Measurements from ENCODE around the gene SPECC1.
A peak's percentile ranks its signal among the peaks of the same experiment; 100 is the strongest.

SPECC1 gene

DNA sequence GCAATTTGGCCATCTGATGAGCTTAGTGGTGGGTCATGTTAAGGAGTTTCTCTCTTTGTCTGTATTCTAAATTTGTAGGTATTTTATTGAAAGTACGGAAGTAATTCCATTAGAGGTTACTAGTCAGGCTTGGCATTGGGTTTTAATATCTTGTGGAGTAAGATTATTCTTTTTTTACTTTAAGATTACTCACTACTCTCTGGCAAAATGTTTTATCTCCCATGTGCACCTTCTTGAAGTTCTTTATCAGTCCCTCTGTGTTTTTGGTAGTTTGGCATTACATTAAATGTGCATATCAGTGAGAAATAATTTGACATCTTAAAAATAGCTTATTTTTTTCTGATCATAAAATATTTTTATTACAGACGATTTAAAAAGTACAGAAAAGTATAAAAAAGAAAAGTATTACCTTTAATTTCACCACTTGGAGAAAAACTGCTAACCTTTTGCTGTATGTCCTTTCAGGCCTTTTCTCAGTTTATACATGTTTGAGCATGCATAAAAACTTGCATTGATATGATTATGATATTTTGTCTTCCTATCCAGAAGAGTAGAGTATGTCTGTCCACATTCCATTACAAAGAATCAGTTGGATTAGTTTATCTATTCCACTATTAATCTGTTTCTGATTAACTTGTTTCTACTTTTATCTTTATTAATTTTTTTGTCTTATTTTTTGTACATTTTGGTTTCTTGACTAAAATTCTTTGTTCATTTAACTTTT lies 198.3 kb downstream of the SPECC1 start:
- Histone ChIP-seq H4K91ac (ENCODE audit: low read length) (no peak overlapping the region), H2BK12ac (ENCODE audit: low read length in 2 of 2) (peak overlapping the region in 1 of 2 experiments; percentile 2), H3K9me3 (ENCODE audit: control insufficient read depth, low read length) (no peaks in the 10 kb centered on the region), H3K4ac (ENCODE audit: low read depth in 1 of 2, low read length in 2 of 2) (no peak overlapping the region), H3K18ac (ENCODE audit: low read depth in 1 of 2, low read length in 2 of 2) (no peak overlapping the region), H3K79me1 (replicated peaks; ENCODE audit: low read length, poor library complexity, severe bottlenecking) (peaks cover 31% of the 10 kb centered on the region), H3K36me3 (ENCODE audit: control insufficient read depth in 1 of 2, insufficient read depth in 2 of 2, low read depth in 1 of 2, low read length in 2 of 2) (peaks cover 0 to 18% of the 10 kb centered on the region in 2 experiments), H3K4me1 (ENCODE audit: control insufficient read depth, insufficient read depth, low read depth, low read length) (peaks cover 19% of the 10 kb centered on the region), H3K27ac (ENCODE audit: low read length, poor library complexity, severe bottlenecking) (peak overlapping the region; percentile 94), H4K8ac (ENCODE audit: low read length) (no peak overlapping the region), H3K9ac (ENCODE audit: low read length) (no peak overlapping the region), H2AK5ac (ENCODE audit: low read length, severe bottlenecking) (peak overlapping the region; percentile 71), H2BK120ac (ENCODE audit: low read depth, low read length) (no peak overlapping the region), H3K4me2 (ENCODE audit: low read length, poor library complexity, severe bottlenecking) (no peak overlapping the region), H3K27me3 (ENCODE audit: control insufficient read depth in 1 of 2, insufficient read depth in 1 of 2, low read length in 2 of 2) (no peaks in the 10 kb centered on the region), H2BK15ac (ENCODE audit: low read depth, poor library complexity, severe bottlenecking) (no peak overlapping the region), H2BK5ac (ENCODE audit: low read depth, low read length, poor library complexity, severe bottlenecking) (peak overlapping the region; percentile 74), H3K4me3 (ENCODE audit: insufficient read depth in 1 of 2, low read depth in 1 of 2, low read length in 2 of 2) (no peak overlapping the region), H3K23ac (ENCODE audit: low read length in 2 of 2) (no peak overlapping the region), H2AFZ (ENCODE audit: low read depth, low read length) (no peak overlapping the region), H3K14ac (ENCODE audit: low read length in 2 of 2) (no peak overlapping the region)
- no CpG with 5 or more reads among the region's 2 CpGs for WGBS
- DNase-seq, result no peak

DNA sequence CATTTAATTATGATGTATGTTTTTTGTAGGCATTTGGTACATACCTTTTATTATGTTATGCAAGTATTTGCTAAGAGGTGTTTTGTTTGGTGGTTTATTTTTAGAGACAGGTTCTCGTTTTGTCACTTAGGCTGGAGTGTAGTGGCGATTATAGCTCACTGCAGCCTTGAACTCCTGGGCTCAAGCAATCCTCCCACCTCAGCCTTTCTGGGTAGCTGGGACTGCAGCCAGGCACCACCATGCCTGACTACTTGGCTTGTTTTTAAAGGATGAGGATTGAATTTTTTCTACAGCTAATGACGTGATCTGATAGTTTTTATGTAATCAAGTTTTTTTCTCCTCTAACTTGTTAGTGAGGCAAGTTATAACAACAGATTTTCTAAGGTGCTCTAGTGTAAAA lies 199.6 kb downstream of the SPECC1 start:
- Histone ChIP-seq H3K4me1 (ENCODE audit: control insufficient read depth, insufficient read depth, low read depth, low read length) (peaks cover 19% of the 10 kb centered on the region), H3K4me2 (ENCODE audit: low read length, poor library complexity, severe bottlenecking) (no peak overlapping the region), H2BK12ac (ENCODE audit: low read length in 2 of 2) (no peak overlapping the region), H3K79me1 (replicated peaks; ENCODE audit: low read length, poor library complexity, severe bottlenecking) (peaks cover 34% of the 10 kb centered on the region), H4K8ac (ENCODE audit: low read length) (no peak overlapping the region), H2BK5ac (ENCODE audit: low read depth, low read length, poor library complexity, severe bottlenecking) (no peak overlapping the region), H3K36me3 (ENCODE audit: control insufficient read depth in 1 of 2, insufficient read depth in 2 of 2, low read depth in 1 of 2, low read length in 2 of 2) (peaks cover 0 to 18% of the 10 kb centered on the region in 2 experiments), H3K23ac (ENCODE audit: low read length in 2 of 2) (no peak overlapping the region), H4K91ac (ENCODE audit: low read length) (no peak overlapping the region), H3K4me3 (ENCODE audit: insufficient read depth in 1 of 2, low read depth in 1 of 2, low read length in 2 of 2) (no peak overlapping the region), H2BK120ac (ENCODE audit: low read depth, low read length) (no peak overlapping the region), H2AK5ac (ENCODE audit: low read length, severe bottlenecking) (no peak overlapping the region), H3K27ac (ENCODE audit: low read length, poor library complexity, severe bottlenecking) (no peak overlapping the region), H3K27me3 (ENCODE audit: control insufficient read depth in 1 of 2, insufficient read depth in 1 of 2, low read length in 2 of 2) (no peaks in the 10 kb centered on the region), H3K18ac (ENCODE audit: low read depth in 1 of 2, low read length in 2 of 2) (no peak overlapping the region), H3K14ac (ENCODE audit: low read length in 2 of 2) (no peak overlapping the region), H2AFZ (ENCODE audit: low read depth, low read length) (no peak overlapping the region), H3K9me3 (ENCODE audit: control insufficient read depth, low read length) (no peaks in the 10 kb centered on the region), H3K4ac (ENCODE audit: low read depth in 1 of 2, low read length in 2 of 2) (no peak overlapping the region), H3K9ac (ENCODE audit: low read length) (no peak overlapping the region), H2BK15ac (ENCODE audit: low read depth, poor library complexity, severe bottlenecking) (no peak overlapping the region)
- 95% methylated on average over 2 of the region's 3 CpGs for WGBS
- DNase-seq, result no peak

DNA sequence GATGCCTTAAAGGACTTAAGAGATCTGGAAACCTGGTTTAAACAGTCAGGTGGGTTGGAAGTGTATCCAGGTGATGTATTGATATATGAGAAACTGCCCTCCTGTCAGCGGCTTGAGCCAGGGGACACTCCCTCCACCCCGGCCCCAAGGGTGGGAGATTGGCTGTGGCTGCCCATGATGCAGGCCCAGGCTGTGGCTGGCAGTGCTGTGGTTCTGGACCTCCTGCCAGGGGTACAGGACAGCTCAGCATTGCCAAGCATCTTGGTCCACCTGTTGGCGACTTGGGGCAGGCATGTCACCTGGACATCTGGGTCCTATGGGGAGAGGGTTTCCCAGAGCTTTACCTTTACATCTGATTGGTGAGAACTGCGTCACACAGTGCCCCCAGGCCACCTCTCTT lies 201.0 kb downstream of the SPECC1 start:
- Histone ChIP-seq H3K9me3 (ENCODE audit: control insufficient read depth, low read length) (no peaks in the 10 kb centered on the region), H2AFZ (ENCODE audit: low read depth, low read length) (no peak overlapping the region), H4K8ac (ENCODE audit: low read length) (no peak overlapping the region), H3K79me1 (replicated peaks; ENCODE audit: low read length, poor library complexity, severe bottlenecking) (peaks cover 35% of the 10 kb centered on the region), H2AK5ac (ENCODE audit: low read length, severe bottlenecking) (no peak overlapping the region), H3K36me3 (ENCODE audit: control insufficient read depth in 1 of 2, insufficient read depth in 2 of 2, low read depth in 1 of 2, low read length in 2 of 2) (peaks cover 0 to 21% of the 10 kb centered on the region in 2 experiments), H2BK15ac (ENCODE audit: low read depth, poor library complexity, severe bottlenecking) (no peak overlapping the region), H3K4me1 (ENCODE audit: control insufficient read depth, insufficient read depth, low read depth, low read length) (peaks cover 21% of the 10 kb centered on the region), H3K14ac (ENCODE audit: low read length in 2 of 2) (no peak overlapping the region), H3K18ac (ENCODE audit: low read depth in 1 of 2, low read length in 2 of 2) (no peak overlapping the region), H2BK120ac (ENCODE audit: low read depth, low read length) (no peak overlapping the region), H3K27ac (ENCODE audit: low read length, poor library complexity, severe bottlenecking) (no peak overlapping the region), H2BK12ac (ENCODE audit: low read length in 2 of 2) (no peak overlapping the region), H3K27me3 (ENCODE audit: control insufficient read depth in 1 of 2, insufficient read depth in 1 of 2, low read length in 2 of 2) (no peaks in the 10 kb centered on the region), H3K23ac (ENCODE audit: low read length in 2 of 2) (no peak overlapping the region), H4K91ac (ENCODE audit: low read length) (no peak overlapping the region), H3K4ac (ENCODE audit: low read depth in 1 of 2, low read length in 2 of 2) (no peak overlapping the region), H3K4me3 (ENCODE audit: insufficient read depth in 1 of 2, low read depth in 1 of 2, low read length in 2 of 2) (no peak overlapping the region), H3K4me2 (ENCODE audit: low read length, poor library complexity, severe bottlenecking) (no peak overlapping the region), H2BK5ac (ENCODE audit: low read depth, low read length, poor library complexity, severe bottlenecking) (no peak overlapping the region), H3K9ac (ENCODE audit: low read length) (no peak overlapping the region)
- DNase-seq, result no peak
- WGBS, result 85% methylated on average over 3 of the region's 4 CpGs

DNA sequence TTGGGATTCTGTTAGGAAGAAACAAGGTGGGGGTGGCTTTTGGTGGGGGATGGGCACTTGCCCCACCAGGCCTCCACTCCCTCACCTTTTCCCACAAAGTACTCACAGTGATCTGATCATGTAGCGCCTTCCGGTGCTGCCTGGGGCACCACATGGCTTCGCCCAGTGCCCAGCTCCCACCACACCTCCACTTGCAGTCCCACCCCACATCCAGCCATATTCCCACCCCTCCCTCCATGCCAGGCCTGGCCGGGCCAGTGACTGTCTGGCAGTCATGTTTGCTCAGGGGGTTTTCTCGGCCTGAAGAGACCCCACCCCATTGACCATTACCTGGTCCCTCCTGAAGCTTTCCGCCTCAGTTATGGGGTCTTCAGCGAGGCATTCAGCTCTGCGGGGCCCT lies 201.5 kb downstream of the SPECC1 start:
- Histone ChIP-seq H2BK120ac (ENCODE audit: low read depth, low read length) (no peak overlapping the region), H3K23ac (ENCODE audit: low read length in 2 of 2) (no peak overlapping the region), H3K27me3 (ENCODE audit: control insufficient read depth in 1 of 2, insufficient read depth in 1 of 2, low read length in 2 of 2) (no peaks in the 10 kb centered on the region), H2BK5ac (ENCODE audit: low read depth, low read length, poor library complexity, severe bottlenecking) (no peak overlapping the region), H3K4me1 (ENCODE audit: control insufficient read depth, insufficient read depth, low read depth, low read length) (peaks cover 19% of the 10 kb centered on the region), H2BK15ac (ENCODE audit: low read depth, poor library complexity, severe bottlenecking) (no peak overlapping the region), H3K4ac (ENCODE audit: low read depth in 1 of 2, low read length in 2 of 2) (no peak overlapping the region), H2AFZ (ENCODE audit: low read depth, low read length) (no peak overlapping the region), H4K8ac (ENCODE audit: low read length) (no peak overlapping the region), H3K27ac (ENCODE audit: low read length, poor library complexity, severe bottlenecking) (peak overlapping the region; percentile 5), H2BK12ac (ENCODE audit: low read length in 2 of 2) (no peak overlapping the region), H2AK5ac (ENCODE audit: low read length, severe bottlenecking) (no peak overlapping the region), H3K4me3 (ENCODE audit: insufficient read depth in 1 of 2, low read depth in 1 of 2, low read length in 2 of 2) (no peak overlapping the region), H3K4me2 (ENCODE audit: low read length, poor library complexity, severe bottlenecking) (no peak overlapping the region), H3K79me1 (replicated peaks; ENCODE audit: low read length, poor library complexity, severe bottlenecking) (peaks cover 35% of the 10 kb centered on the region), H3K14ac (ENCODE audit: low read length in 2 of 2) (no peak overlapping the region), H3K18ac (ENCODE audit: low read depth in 1 of 2, low read length in 2 of 2) (no peak overlapping the region), H4K91ac (ENCODE audit: low read length) (no peak overlapping the region), H3K9me3 (ENCODE audit: control insufficient read depth, low read length) (no peaks in the 10 kb centered on the region), H3K36me3 (ENCODE audit: control insufficient read depth in 1 of 2, insufficient read depth in 2 of 2, low read depth in 1 of 2, low read length in 2 of 2) (peaks cover 0 to 21% of the 10 kb centered on the region in 2 experiments), H3K9ac (ENCODE audit: low read length) (no peak overlapping the region)
- no peak for DNase-seq
- over 99% methylated on average over 8 of the region's 8 CpGs for WGBS

All from mesenchymal stem cell (in vitro differentiated cells and primary cell).